GM23338 (cell line): ENCODE data around the gene RER1. TPM values are rescaled to one million over a fixed set of nuclear protein-coding genes. Genes with fewer than 3 reads are reported as not detected.

Source experiments
- ATAC-seq: fragments of 200-7000 bp; cut with Tn5 transposase; 3 replicates; pipeline ENCODE4 v1.9.1; 2020
- DNase-seq: peaks from one replicate; pipeline ENCODE4 v3.0.0-alpha.2; 2015; ENCODE audit warnings: low spot score
- H2AFZ ChIP-seq: fragments of 200-600 bp; sonication (generic); 2 replicates; pipeline ENCODE4 v1.8.0; 2016; ENCODE audit warnings: antibody characterized with exemption, mild to moderate bottlenecking, moderate library complexity
- H3F3A ChIP-seq: fragments of 200-600 bp; sonication (generic); replicated peaks from 2 replicates; pipeline ENCODE4 v1.8.0; 2017; ENCODE audit warnings: antibody characterized with exemption, mixed run types, low read depth
- H3K27ac ChIP-seq: fragments of 200-600 bp; sonication (generic); 2 replicates; pipeline ENCODE4 v1.6.1; 2016; ENCODE audit warnings: low read depth
- H3K27me3 ChIP-seq: fragments of 200-600 bp; sonication (generic); 2 replicates; pipeline ENCODE4 v1.8.0; 2016; ENCODE audit warnings: mild to moderate bottlenecking, mixed run types, moderate library complexity; ENCODE audit not compliant: insufficient read depth
- H3K36me3 ChIP-seq: fragments of 200-600 bp; sonication (generic); 2 replicates; pipeline ENCODE4 v1.8.0; 2016; ENCODE audit warnings: mild to moderate bottlenecking; ENCODE audit not compliant: insufficient read depth
- H3K4me1 ChIP-seq: fragments of 200-600 bp; sonication (generic); 2 replicates; pipeline ENCODE4 v1.8.0; 2016; ENCODE audit warnings: mild to moderate bottlenecking, moderate library complexity; ENCODE audit not compliant: insufficient read depth
- H3K4me2 ChIP-seq: fragments of 200-600 bp; sonication (generic); 2 replicates; pipeline ENCODE4 v1.7.1; 2017; ENCODE audit warnings: mixed run types
- H3K4me3 ChIP-seq: fragments of 200-600 bp; sonication (generic); 2 replicates; pipeline ENCODE4 v1.6.1; 2016; ENCODE audit warnings: mixed run types
- H3K79me2 ChIP-seq: fragments of 200-600 bp; sonication (generic); replicated peaks from 2 replicates; pipeline ENCODE4 v1.8.0; 2017; ENCODE audit warnings: mild to moderate bottlenecking; ENCODE audit not compliant: insufficient read depth
- H3K9me2 ChIP-seq: fragments of 200-600 bp; sonication (generic); 2 replicates; pipeline ENCODE4 v1.8.0; 2017; ENCODE audit not compliant: insufficient read depth
- H4K20me1 ChIP-seq: fragments of 200-600 bp; sonication (generic); replicated peaks from 2 replicates; pipeline ENCODE4 v1.8.0; 2017; ENCODE audit warnings: mild to moderate bottlenecking; ENCODE audit not compliant: insufficient read depth
- H3K27ac Mint-ChIP-seq: 2 replicates; pipeline ENCODE4 v1.8.0; 2020; ENCODE audit warnings: inconsistent platforms, mild to moderate bottlenecking, moderate library complexity, mixed read lengths
- H3K27me3 Mint-ChIP-seq: 3 replicates; pipeline ENCODE4 v1.8.0; 2022; ENCODE audit warnings: low read depth, mild to moderate bottlenecking, moderate library complexity, mixed read lengths, inconsistent platforms; ENCODE audit not compliant: insufficient read depth, poor library complexity
- H3K36me3 Mint-ChIP-seq: 3 replicates; pipeline ENCODE4 v1.8.0; 2021; ENCODE audit warnings: low read depth, mild to moderate bottlenecking, inconsistent platforms, moderate library complexity, mixed read lengths
- H3K4me1 Mint-ChIP-seq: 3 replicates; pipeline ENCODE4 v1.8.0; 2020; ENCODE audit warnings: mild to moderate bottlenecking, inconsistent platforms, mixed read lengths
- H3K4me3 Mint-ChIP-seq: 3 replicates; pipeline ENCODE4 v1.8.0; 2021; ENCODE audit warnings: moderate library complexity, mild to moderate bottlenecking, inconsistent platforms, mixed read lengths
- H3K9me3 Mint-ChIP-seq: 3 replicates; pipeline ENCODE4 v1.8.0; 2020; ENCODE audit warnings: moderate library complexity, mild to moderate bottlenecking, inconsistent platforms, mixed read lengths
- CREB1 ChIP-seq: fragments of 250-450 bp; sonication (Bioruptor Pico); IDR thresholded peaks from 2 replicates; pipeline ENCODE4 v1.5.0; 2020; ENCODE audit warnings: low read depth, mild to moderate bottlenecking, moderate library complexity
- EZH2 ChIP-seq: fragments of 200-600 bp; sonication (generic); IDR thresholded peaks from one replicate; pipeline ENCODE4 v1.8.0; 2017; ENCODE audit warnings: antibody characterized with exemption, mild to moderate bottlenecking, low read depth; ENCODE audit not compliant: unreplicated experiment
- EZH2phosphoT487 ChIP-seq: fragments of 200-600 bp; sonication (generic); IDR thresholded peaks from one replicate; pipeline ENCODE4 v1.8.1; 2018; ENCODE audit warnings: antibody characterized with exemption; ENCODE audit not compliant: unreplicated experiment
- JUNB ChIP-seq: IDR thresholded peaks from one replicate; pipeline ENCODE4 v1.6.1; 2016; ENCODE audit warnings: antibody characterized with exemption; ENCODE audit not compliant: unreplicated experiment
- NANOG ChIP-seq: IDR thresholded peaks from 2 replicates; pipeline ENCODE4 v1.6.1; 2016; ENCODE audit warnings: antibody characterized with exemption, borderline replicate concordance
- POLR2AphosphoS5 ChIP-seq: IDR thresholded peaks from 2 replicates; pipeline ENCODE4 v1.6.1; 2016; ENCODE audit warnings: antibody characterized with exemption, low read depth
- STAT1 ChIP-seq: IDR thresholded peaks from one replicate; pipeline ENCODE4 v1.6.1; 2016; ENCODE audit warnings: antibody characterized with exemption; ENCODE audit not compliant: unreplicated experiment
- ZNF114 ChIP-seq: fragments of 250-450 bp; sonication (Bioruptor Pico); IDR thresholded peaks from 2 replicates; pipeline ENCODE4 v1.5.0; 2020; ENCODE audit warnings: mild to moderate bottlenecking, moderate library complexity
- ZNF331 ChIP-seq: fragments of 250-450 bp; sonication (Bioruptor Pico); IDR thresholded peaks from 2 replicates; pipeline ENCODE4 v1.5.0; 2020; ENCODE audit warnings: low read depth, mild to moderate bottlenecking, moderate library complexity
- polyA plus RNA-seq: library from polyadenylated mRNA; unstranded; fragments of >200 nt; fragmentation: Nextera tagmentation; extraction: Ambion mirVana; gene quantifications from 2 replicates; pipeline ENCODE4 v1.2.1, GENCODE V29; 2016
- total RNA-seq: library from RNA; depleted of rRNA; stranded (reverse); fragments of >200 nt; shearing (Covaris generic); gene quantifications from 2 replicates; pipeline ENCODE4 v1.2.3, GENCODE V29; 2014
- TF ChIP-seq, protein P1 (sequence below): fragments of 250-450 bp; sonication (Bioruptor Pico); IDR thresholded peaks from 2 replicates; pipeline ENCODE4 v1.5.0; 2020; ENCODE audit warnings: mild to moderate bottlenecking, moderate library complexity
- TF ChIP-seq, protein P2 (sequence below): IDR thresholded peaks from 2 replicates; pipeline ENCODE4 v1.6.1; 2016; ENCODE audit warnings: antibody characterized with exemption
- TF ChIP-seq, protein P3 (sequence below), 2 experiments: fragments of 200-600 bp in 1 of 2; sonication (generic) in 1 of 2; conservative IDR thresholded peaks; 2 replicates each; pipeline versions ENCODE4 v1.5.1 to v1.6.1; 2016 to 2017; ENCODE audit warnings: antibody characterized with exemption in 2 of 2, low read depth in 2 of 2, mild to moderate bottlenecking in 2 of 2, moderate library complexity in 1 of 2
- TF ChIP-seq, protein P4 (sequence below): IDR thresholded peaks from one replicate; pipeline ENCODE4 v1.6.1; 2018; ENCODE audit warnings: antibody characterized with exemption; ENCODE audit not compliant: unreplicated experiment

RER1 gene
- total and polyA plus RNA-seq, 2 experiments from 2014 or later, result 58.4 to 99.5 TPM

DNA sequence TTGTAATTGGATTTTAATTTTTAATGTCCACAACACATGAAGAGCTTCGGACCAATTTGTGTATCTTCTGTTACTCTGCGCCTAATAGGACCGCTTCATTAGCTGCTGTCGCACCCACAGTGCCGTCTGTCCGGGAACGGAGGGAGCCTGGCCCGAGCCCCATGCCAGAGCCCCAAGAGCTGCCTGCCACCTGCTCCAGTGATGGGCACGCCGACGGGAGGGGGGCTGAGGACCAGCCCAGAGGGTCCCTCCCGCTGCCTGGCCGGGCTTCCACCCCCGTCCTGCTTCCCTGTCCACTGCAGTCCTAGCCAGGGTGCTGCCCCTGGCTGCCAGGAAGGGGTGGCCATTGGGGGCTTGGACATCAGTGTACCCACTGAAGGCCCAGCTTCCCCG lies 54.2 kb downstream of the RER1 start:
- Histone ChIP-seq H3K27me3 (peaks cover 19% of the 10 kb centered on the region), H2AFZ (no peak overlapping the region), H4K20me1 (no peaks in the 10 kb centered on the region), H3K4me1 (no peaks in the 10 kb centered on the region), H3K27ac (no peak overlapping the region), H3K9me2 (no peaks in the 10 kb centered on the region), H3K36me3 (no peaks in the 10 kb centered on the region), H3K4me3 (no peak overlapping the region), H3K4me2 (no peak overlapping the region), H3K79me2 (no peaks in the 10 kb centered on the region), H3F3A (no peaks in the 10 kb centered on the region)
- Mint-ChIP-seq H3K9me3 (no peaks in the 10 kb centered on the region), H3K27me3 (peaks cover 9% of the 10 kb centered on the region), H3K4me1 (peaks cover 14% of the 10 kb centered on the region), H3K36me3 (no peaks in the 10 kb centered on the region), H3K27ac (no peak overlapping the region), H3K4me3 (no peak overlapping the region)
- DNase-seq, result no peak
- TF ChIP-seq JUNB (no peak), CREB1 (CRISPR knock-in tag) (no peak), NANOG (no peak), EZH2phosphoT487 (no peak), STAT1 (no peak), ZNF114 (CRISPR knock-in tag) (no peak), POLR2AphosphoS5 (no peak), ZNF331 (CRISPR knock-in tag) (no peak), EZH2 (no peak)
- TF ChIP-seq, protein P1, sequence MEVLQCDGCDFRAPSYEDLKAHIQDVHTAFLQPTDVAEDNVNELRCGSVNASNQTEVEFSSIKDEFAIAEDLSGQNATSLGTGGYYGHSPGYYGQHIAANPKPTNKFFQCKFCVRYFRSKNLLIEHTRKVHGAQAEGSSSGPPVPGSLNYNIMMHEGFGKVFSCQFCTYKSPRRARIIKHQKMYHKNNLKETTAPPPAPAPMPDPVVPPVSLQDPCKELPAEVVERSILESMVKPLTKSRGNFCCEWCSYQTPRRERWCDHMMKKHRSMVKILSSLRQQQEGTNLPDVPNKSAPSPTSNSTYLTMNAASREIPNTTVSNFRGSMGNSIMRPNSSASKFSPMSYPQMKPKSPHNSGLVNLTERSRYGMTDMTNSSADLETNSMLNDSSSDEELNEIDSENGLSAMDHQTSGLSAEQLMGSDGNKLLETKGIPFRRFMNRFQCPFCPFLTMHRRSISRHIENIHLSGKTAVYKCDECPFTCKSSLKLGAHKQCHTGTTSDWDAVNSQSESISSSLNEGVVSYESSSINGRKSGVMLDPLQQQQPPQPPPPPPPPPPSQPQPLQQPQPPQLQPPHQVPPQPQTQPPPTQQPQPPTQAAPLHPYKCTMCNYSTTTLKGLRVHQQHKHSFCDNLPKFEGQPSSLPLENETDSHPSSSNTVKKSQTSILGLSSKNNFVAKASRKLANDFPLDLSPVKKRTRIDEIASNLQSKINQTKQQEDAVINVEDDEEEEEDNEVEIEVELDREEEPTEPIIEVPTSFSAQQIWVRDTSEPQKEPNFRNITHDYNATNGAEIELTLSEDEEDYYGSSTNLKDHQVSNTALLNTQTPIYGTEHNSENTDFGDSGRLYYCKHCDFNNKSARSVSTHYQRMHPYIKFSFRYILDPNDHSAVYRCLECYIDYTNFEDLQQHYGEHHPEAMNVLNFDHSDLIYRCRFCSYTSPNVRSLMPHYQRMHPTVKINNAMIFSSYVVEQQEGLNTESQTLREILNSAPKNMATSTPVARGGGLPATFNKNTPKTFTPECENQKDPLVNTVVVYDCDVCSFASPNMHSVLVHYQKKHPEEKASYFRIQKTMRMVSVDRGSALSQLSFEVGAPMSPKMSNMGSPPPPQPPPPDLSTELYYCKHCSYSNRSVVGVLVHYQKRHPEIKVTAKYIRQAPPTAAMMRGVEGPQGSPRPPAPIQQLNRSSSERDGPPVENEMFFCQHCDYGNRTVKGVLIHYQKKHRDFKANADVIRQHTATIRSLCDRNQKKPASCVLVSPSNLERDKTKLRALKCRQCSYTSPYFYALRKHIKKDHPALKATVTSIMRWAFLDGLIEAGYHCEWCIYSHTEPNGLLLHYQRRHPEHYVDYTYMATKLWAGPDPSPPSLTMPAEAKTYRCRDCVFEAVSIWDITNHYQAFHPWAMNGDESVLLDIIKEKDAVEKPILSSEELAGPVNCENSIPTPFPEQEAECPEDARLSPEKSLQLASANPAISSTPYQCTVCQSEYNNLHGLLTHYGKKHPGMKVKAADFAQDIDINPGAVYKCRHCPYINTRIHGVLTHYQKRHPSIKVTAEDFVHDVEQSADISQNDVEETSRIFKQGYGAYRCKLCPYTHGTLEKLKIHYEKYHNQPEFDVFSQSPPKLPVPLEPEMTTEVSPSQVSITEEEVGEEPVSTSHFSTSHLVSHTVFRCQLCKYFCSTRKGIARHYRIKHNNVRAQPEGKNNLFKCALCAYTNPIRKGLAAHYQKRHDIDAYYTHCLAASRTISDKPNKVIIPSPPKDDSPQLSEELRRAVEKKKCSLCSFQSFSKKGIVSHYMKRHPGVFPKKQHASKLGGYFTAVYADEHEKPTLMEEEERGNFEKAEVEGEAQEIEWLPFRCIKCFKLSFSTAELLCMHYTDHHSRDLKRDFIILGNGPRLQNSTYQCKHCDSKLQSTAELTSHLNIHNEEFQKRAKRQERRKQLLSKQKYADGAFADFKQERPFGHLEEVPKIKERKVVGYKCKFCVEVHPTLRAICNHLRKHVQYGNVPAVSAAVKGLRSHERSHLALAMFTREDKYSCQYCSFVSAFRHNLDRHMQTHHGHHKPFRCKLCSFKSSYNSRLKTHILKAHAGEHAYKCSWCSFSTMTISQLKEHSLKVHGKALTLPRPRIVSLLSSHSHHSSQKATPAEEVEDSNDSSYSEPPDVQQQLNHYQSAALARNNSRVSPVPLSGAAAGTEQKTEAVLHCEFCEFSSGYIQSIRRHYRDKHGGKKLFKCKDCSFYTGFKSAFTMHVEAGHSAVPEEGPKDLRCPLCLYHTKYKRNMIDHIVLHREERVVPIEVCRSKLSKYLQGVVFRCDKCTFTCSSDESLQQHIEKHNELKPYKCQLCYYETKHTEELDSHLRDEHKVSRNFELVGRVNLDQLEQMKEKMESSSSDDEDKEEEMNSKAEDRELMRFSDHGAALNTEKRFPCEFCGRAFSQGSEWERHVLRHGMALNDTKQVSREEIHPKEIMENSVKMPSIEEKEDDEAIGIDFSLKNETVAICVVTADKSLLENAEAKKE (CRISPR knock-in tag), result no peak
- TF ChIP-seq, protein P2, sequence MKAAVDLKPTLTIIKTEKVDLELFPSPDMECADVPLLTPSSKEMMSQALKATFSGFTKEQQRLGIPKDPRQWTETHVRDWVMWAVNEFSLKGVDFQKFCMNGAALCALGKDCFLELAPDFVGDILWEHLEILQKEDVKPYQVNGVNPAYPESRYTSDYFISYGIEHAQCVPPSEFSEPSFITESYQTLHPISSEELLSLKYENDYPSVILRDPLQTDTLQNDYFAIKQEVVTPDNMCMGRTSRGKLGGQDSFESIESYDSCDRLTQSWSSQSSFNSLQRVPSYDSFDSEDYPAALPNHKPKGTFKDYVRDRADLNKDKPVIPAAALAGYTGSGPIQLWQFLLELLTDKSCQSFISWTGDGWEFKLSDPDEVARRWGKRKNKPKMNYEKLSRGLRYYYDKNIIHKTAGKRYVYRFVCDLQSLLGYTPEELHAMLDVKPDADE, result no peak
- TF ChIP-seq, protein P3, sequence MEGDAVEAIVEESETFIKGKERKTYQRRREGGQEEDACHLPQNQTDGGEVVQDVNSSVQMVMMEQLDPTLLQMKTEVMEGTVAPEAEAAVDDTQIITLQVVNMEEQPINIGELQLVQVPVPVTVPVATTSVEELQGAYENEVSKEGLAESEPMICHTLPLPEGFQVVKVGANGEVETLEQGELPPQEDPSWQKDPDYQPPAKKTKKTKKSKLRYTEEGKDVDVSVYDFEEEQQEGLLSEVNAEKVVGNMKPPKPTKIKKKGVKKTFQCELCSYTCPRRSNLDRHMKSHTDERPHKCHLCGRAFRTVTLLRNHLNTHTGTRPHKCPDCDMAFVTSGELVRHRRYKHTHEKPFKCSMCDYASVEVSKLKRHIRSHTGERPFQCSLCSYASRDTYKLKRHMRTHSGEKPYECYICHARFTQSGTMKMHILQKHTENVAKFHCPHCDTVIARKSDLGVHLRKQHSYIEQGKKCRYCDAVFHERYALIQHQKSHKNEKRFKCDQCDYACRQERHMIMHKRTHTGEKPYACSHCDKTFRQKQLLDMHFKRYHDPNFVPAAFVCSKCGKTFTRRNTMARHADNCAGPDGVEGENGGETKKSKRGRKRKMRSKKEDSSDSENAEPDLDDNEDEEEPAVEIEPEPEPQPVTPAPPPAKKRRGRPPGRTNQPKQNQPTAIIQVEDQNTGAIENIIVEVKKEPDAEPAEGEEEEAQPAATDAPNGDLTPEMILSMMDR (conservative IDR thresholded peaks at IDR 0.05; ENCODE audit: low read depth in 2 of 2), result no peak
- TF ChIP-seq, protein P4, sequence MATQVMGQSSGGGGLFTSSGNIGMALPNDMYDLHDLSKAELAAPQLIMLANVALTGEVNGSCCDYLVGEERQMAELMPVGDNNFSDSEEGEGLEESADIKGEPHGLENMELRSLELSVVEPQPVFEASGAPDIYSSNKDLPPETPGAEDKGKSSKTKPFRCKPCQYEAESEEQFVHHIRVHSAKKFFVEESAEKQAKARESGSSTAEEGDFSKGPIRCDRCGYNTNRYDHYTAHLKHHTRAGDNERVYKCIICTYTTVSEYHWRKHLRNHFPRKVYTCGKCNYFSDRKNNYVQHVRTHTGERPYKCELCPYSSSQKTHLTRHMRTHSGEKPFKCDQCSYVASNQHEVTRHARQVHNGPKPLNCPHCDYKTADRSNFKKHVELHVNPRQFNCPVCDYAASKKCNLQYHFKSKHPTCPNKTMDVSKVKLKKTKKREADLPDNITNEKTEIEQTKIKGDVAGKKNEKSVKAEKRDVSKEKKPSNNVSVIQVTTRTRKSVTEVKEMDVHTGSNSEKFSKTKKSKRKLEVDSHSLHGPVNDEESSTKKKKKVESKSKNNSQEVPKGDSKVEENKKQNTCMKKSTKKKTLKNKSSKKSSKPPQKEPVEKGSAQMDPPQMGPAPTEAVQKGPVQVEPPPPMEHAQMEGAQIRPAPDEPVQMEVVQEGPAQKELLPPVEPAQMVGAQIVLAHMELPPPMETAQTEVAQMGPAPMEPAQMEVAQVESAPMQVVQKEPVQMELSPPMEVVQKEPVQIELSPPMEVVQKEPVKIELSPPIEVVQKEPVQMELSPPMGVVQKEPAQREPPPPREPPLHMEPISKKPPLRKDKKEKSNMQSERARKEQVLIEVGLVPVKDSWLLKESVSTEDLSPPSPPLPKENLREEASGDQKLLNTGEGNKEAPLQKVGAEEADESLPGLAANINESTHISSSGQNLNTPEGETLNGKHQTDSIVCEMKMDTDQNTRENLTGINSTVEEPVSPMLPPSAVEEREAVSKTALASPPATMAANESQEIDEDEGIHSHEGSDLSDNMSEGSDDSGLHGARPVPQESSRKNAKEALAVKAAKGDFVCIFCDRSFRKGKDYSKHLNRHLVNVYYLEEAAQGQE, result no peak
- ATAC-seq, result no peak
